WI38 (cell line): ENCODE data around the gene ATXN7L1.

Source experiments
- H3K4me3 ChIP-seq: 2 replicates; pipeline ENCODE4 v1.5.1; 2011; ENCODE audit warnings: low read depth, mild to moderate bottlenecking, control low read depth, low read length
- TF ChIP-seq, protein P1 (sequence below): IDR thresholded peaks from 2 replicates; pipeline ENCODE4 v1.5.1; 2012; ENCODE audit warnings: low read depth, mild to moderate bottlenecking, control low read depth, low read length

ATXN7L1 gene

DNA sequence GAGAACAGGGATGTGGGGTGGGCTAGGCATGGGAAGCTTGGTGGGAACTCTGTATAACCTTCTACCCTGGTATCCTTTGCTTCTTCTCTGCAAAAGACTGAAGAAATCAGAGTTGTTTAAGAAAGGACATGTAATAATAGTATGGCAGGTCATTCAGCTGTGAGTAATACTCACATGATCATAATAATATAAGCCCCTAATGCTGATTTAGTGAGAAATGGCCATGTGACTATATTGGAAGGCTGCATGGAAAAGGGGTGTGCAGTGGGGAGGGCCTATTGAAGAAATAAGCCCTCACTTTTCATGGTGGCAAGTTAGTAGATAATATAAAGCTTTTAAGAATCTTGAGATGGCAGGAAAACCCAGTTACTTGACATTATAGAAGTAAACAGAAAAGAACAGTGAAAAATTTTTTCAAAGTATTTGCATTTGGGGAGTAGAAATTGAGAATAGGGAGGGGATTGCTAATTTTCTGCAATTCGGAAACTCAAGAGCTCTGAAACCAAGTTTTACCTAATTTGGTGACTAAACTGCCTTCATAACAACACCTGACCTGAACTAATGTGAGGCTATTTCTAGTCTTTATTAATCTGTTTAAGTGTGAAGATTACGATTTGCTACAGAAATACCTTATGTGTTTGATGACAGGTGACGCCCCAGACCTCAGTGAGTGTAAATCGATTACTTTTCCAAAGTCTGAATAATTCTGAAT lies 44.4 kb downstream of the ATXN7L1 start:
- no peak overlapping the region for H3K4me3 ChIP-seq

DNA sequence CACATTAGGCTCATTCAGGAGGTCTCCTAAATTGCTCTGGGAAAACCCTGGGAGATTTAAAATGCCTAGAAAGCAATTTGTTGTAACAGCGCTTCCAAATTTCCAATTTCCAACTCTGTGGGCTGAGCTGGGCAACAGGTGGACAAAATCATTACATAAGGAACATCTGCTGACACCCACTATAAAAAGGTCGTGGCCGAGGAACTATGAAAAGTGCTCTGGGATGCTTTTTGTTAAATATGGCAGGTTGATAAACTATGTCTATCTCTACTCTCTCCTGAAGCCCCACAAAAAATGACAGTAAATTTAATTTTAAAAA lies 45.1 kb downstream of the ATXN7L1 start:
- TF ChIP-seq, protein P1, sequence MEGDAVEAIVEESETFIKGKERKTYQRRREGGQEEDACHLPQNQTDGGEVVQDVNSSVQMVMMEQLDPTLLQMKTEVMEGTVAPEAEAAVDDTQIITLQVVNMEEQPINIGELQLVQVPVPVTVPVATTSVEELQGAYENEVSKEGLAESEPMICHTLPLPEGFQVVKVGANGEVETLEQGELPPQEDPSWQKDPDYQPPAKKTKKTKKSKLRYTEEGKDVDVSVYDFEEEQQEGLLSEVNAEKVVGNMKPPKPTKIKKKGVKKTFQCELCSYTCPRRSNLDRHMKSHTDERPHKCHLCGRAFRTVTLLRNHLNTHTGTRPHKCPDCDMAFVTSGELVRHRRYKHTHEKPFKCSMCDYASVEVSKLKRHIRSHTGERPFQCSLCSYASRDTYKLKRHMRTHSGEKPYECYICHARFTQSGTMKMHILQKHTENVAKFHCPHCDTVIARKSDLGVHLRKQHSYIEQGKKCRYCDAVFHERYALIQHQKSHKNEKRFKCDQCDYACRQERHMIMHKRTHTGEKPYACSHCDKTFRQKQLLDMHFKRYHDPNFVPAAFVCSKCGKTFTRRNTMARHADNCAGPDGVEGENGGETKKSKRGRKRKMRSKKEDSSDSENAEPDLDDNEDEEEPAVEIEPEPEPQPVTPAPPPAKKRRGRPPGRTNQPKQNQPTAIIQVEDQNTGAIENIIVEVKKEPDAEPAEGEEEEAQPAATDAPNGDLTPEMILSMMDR = no peak
- H3K4me3 ChIP-seq = no peak overlapping the region

More for the DNA sequence above, 44.4 kb downstream of the ATXN7L1 start:
- TF ChIP-seq, protein P1 = no peak

DNA sequence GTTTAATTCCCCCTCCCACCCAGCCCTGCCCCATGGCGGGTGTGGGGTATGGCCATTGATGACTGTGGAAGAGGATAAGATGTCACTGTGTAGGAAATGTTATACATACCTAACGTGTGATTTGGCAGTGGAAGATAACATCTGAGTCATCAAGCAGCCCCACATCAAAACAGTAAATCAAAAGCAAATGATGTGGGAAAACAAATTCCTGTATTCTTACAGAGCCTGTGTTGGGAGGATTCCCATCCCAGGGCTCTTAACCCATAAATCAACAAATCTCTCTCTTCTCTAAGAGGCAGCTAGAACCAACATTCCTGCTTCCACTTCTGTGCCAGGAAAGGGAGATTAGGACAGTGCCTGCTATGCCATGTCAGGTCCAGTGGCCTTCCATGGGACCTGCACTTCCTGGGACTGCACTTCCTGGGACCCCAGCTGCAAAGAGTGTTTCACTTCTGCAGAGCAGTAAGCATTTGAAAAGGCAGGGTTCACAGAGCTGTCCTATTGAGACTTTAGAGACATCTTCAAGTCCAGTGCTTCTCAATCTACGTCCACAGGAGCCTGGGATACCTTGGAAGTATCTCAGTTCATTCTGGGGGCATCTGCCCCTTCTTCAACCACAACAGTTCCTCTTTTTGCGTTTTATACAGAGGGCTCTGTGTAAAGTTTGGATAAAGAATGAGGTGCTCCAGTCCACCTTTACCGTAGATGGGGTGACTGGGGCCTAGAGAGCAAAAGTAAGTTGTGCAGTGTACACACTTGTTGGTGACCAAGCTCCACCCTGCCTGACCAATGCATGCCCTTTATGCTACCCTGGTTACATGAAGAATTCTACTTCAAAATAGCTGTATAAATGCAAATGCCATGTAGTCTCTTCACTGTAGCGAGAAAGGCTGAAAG lies 45.7 kb downstream of the ATXN7L1 start:
- TF ChIP-seq, protein P1 = no peak
- no peak overlapping the region for H3K4me3 ChIP-seq

DNA sequence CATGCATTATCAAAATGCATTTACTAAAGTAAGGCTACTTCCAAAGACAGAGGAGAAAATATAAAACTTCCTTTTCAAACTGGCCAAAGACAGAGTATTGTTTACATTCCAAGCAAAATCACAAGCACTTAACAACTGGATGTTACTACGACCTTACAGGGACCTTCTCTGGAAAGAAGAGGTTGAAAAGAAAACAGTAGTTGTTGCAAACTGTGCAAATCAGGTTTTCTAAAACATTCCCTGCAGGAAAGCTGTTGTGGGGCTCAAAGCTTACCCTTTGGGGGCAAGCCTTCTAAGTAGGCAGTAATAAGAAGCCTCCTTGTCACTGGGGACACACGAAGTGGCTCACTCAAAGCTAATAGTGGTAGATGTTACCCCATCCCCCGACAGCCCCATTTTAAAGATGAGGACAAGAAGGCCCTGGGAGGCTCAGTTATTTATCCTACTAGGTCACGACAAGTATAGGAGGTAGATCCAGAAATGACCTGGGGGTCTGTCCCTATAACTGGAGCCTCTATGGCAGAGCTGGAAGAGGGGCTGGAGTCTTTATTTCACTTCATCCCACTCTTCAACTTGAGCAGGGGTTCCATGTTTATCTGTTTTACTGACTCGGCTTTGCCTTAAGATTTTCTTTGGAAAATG lies 46.6 kb downstream of the ATXN7L1 start:
- no peak overlapping the region for H3K4me3 ChIP-seq
- TF ChIP-seq, protein P1 = no peak

DNA sequence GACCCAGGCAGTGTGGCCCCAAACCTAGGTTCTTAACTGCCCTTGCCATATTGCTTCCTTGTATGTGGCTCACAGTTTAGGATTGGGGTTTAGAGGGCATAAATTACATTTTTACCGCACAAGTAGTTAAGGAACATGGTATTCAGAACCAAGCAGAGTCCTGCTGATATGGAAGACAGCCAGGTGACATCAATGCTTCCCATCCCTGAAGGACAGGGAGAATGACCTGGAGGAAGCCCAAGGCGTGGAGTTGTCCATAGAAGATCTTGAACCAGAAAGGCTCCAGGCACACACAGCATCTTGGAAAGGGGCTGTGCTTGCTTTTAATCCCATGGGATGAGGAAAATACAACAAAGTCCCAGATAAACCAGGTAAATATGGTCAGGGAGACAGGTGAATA lies 48.3 kb downstream of the ATXN7L1 start:
- TF ChIP-seq, protein P1 = no peak
- no peak overlapping the region for H3K4me3 ChIP-seq

DNA sequence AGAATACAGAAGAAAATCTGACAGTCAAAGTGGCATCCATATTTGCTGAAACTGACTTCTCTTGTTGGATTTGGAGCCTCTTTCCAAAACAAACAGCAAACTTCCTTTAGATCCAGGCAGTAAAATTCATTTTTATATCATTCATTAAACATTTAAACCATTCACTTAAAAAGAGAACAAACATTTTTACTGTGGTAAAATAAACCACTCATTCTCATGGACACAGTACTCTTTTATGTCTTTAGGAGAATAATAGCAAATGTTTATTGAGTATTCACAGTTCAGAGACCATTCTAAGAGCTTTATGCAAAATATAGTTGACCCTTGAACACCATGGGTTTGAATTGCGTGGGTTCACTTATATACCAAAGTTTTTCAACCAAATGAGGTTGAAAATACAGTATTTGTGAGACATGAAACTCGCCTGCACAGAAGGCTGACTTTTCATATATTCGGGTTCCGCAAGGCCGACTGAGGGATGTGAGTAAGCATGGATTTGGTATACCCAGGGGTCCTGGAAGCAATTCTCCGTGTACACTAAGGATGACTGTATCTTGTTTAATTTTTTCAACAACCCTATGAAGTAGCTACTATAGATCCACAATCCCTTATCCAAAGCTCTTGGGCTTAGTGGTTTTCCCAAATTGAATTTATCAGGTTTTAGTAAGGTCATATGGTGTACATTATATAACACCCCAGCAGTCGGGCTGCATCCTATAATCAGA lies 49.1 kb downstream of the ATXN7L1 start:
- TF ChIP-seq, protein P1 = no peak
- no peak overlapping the region for H3K4me3 ChIP-seq
